Stimulated activated CD4-positive, alpha-beta T cell treated with anti-CD3 and anti-CD28 coated beads, Interleukin-4, amount 100 ng/mL, for 4 hours (primary cell): ENCODE measurements around the gene TOM1L2.
A peak's percentile ranks its signal among the peaks of the same experiment; 100 is the strongest.

Experiments used
- DNase-seq, 2 experiments: peaks; one replicate each; pipeline ENCODE4 v3.0.0-alpha.2; 2020

TOM1L2 gene

GRCh38 chr17:17827826-17828621 lies 144.2 kb downstream of the TOM1L2 start:
- no peak for DNase-seq

- DNase-seq: no peak
Measured at GRCh38 chr17:17826942-17827785, 145.0 kb downstream of the TOM1L2 start.

- no peak for DNase-seq
Measured at GRCh38 chr17:17826342-17826713, 145.9 kb downstream of the TOM1L2 start.

GRCh38 chr17:17824783-17825614 lies 147.2 kb downstream of the TOM1L2 start:
- DNase-seq: no peak

- no peak for DNase-seq
Measured at GRCh38 chr17:17824119-17824782, 147.9 kb downstream of the TOM1L2 start.

GRCh38 chr17:17823433-17824118 lies 148.6 kb downstream of the TOM1L2 start:
- DNase-seq: peak; percentile 70 to 72

- no peak for DNase-seq
Measured at GRCh38 chr17:17822616-17823015, 149.6 kb downstream of the TOM1L2 start.

GRCh38 chr17:17822189-17822588 lies 150.0 kb downstream of the TOM1L2 start:
- DNase-seq: no peak

- DNase-seq: no peak
Measured at GRCh38 chr17:17820463-17821158, 151.6 kb downstream of the TOM1L2 start.

GRCh38 chr17:17820046-17820445 lies 152.2 kb downstream of the TOM1L2 start:
- DNase-seq: no peak

GRCh38 chr17:17819561-17819995 lies 152.6 kb downstream of the TOM1L2 start:
- DNase-seq: peak; percentile 45 to 63

GRCh38 chr17:17819111-17819510 lies 153.1 kb downstream of the TOM1L2 start:
- no peak for DNase-seq

- DNase-seq: no peak
Measured at GRCh38 chr17:17818088-17818526, 154.1 kb downstream of the TOM1L2 start.

- DNase-seq: no peak
Measured at GRCh38 chr17:17817552-17817947, 154.7 kb downstream of the TOM1L2 start.

GRCh38 chr17:17816831-17817551 lies 155.2 kb downstream of the TOM1L2 start:
- DNase-seq: no peak

- DNase-seq: no peak
Measured at GRCh38 chr17:17816240-17816814, 155.9 kb downstream of the TOM1L2 start.

- no peak for DNase-seq
Measured at GRCh38 chr17:17815436-17816200, 156.6 kb downstream of the TOM1L2 start.

GRCh38 chr17:17815062-17815406 lies 157.2 kb downstream of the TOM1L2 start:
- no peak for DNase-seq
